Osteocyte (in vitro differentiated cells): ENCODE measurements around the gene MTA3. TPM values are rescaled to one million over a fixed set of nuclear protein-coding genes. Genes with fewer than 3 reads are reported as not detected.
"Not testable (repeated sequence)": the region's sequence is repeated elsewhere in the genome, so short reads cannot be mapped to it uniquely, and the experiment has no call there.

Source experiments
- DNase-seq: peaks from one replicate; pipeline ENCODE4 v3.0.0; 2021; ENCODE audit warnings: mixed read lengths; ENCODE audit not compliant: unreplicated experiment; ENCODE audit errors: extremely low spot score
- H3K27ac Mint-ChIP-seq: one replicate; pipeline ENCODE4 v1.8.0; 2021; ENCODE audit warnings: mild to moderate bottlenecking, mixed read lengths; ENCODE audit not compliant: unreplicated experiment
- H3K27me3 Mint-ChIP-seq: one replicate; pipeline ENCODE4 v1.8.0; 2021; ENCODE audit warnings: mixed read lengths; ENCODE audit not compliant: unreplicated experiment
- H3K36me3 Mint-ChIP-seq: one replicate; pipeline ENCODE4 v1.8.0; 2021; ENCODE audit warnings: mixed read lengths; ENCODE audit not compliant: unreplicated experiment
- H3K4me1 Mint-ChIP-seq: one replicate; pipeline ENCODE4 v1.8.0; 2021; ENCODE audit warnings: mixed read lengths; ENCODE audit not compliant: unreplicated experiment
- H3K4me3 Mint-ChIP-seq: one replicate; pipeline ENCODE4 v1.8.0; 2021; ENCODE audit warnings: mild to moderate bottlenecking, moderate library complexity, mixed read lengths; ENCODE audit not compliant: unreplicated experiment
- H3K9me3 Mint-ChIP-seq: one replicate; pipeline ENCODE4 v1.8.0; 2021; ENCODE audit warnings: mixed read lengths; ENCODE audit not compliant: unreplicated experiment
- CTCF ChIP-seq: fragments of 200-600 bp; sonication (generic); IDR thresholded peaks from 2 replicates; pipeline ENCODE4 v1.5.0; 2021; ENCODE audit warnings: antibody characterized with exemption, mild to moderate bottlenecking, moderate library complexity
- total RNA-seq: library from RNA; stranded (reverse); gene quantifications from 2 replicates; pipeline ENCODE4 v1.2.1, GENCODE V29; 2021

The MTA3 gene
- total RNA-seq, 1 donor from 2014 or later = 49.2 TPM

- no peaks in the 10 kb centered on the region for H3K9me3 Mint-ChIP-seq
- no peaks in the 10 kb centered on the region for H3K27me3 Mint-ChIP-seq
- peak overlapping the region; percentile 56 for H3K27ac Mint-ChIP-seq
- no peak for DNase-seq
- no peak for TF ChIP-seq CTCF
- peaks cover 14% of the 10 kb centered on the region for H3K36me3 Mint-ChIP-seq
- peaks cover 20% of the 10 kb centered on the region for H3K4me1 Mint-ChIP-seq
- H3K4me3 Mint-ChIP-seq = no peak overlapping the region
Observed at GRCh38 chr2:42622943-42623676, 54.7 kb downstream of the MTA3 start.

DNA sequence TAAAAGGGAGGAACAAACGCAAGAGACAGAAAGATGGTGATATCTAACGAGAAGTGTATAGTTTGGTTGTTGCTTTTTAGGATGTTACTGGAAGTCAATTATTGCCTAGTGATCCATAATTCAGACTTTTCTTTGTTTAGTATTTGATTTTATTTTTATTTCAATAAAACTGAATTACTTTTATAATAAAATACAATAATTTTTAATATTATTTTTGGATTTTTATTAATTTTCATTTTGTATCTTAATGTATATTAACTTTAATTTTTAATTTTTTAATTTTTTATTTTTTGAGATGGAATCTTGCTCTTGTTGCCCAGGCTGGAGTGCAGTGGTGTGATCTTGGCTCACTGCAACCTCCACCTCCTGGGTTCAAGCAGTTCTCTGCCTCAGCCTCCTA lies 55.6 kb downstream of the MTA3 start:
- no peak overlapping the region for H3K27ac Mint-ChIP-seq
- no peaks in the 10 kb centered on the region for H3K27me3 Mint-ChIP-seq
- TF ChIP-seq CTCF = no peak
- no peak for DNase-seq
- H3K36me3 Mint-ChIP-seq = peaks cover 13% of the 10 kb centered on the region
- H3K4me1 Mint-ChIP-seq = peaks cover 11% of the 10 kb centered on the region
- no peaks in the 10 kb centered on the region for H3K9me3 Mint-ChIP-seq
- no peak overlapping the region for H3K4me3 Mint-ChIP-seq

DNA sequence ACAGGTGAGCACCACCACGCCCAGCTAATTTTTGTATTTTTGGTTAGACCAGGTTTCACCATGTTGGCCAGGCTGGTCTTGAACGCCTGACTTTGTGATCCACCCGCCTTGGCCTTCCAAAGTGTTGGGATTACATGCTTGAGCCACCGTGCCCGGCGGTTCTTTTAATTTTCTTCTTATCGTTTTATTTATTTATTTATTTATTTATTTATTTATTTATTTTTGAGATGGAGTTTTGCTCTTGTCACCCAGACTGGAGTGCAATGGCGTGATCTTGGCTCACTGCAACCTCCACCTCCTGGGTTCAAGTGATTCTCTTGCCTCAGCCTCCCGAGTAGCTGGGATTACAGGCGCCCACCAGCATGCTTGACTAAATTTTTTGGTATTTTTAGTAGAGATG lies 59.6 kb downstream of the MTA3 start:
- H3K4me3 Mint-ChIP-seq, H3K4me1 Mint-ChIP-seq, H3K36me3 Mint-ChIP-seq, H3K9me3 Mint-ChIP-seq, H3K27ac Mint-ChIP-seq, DNase-seq, H3K27me3 Mint-ChIP-seq: not testable (repeated sequence)

DNA sequence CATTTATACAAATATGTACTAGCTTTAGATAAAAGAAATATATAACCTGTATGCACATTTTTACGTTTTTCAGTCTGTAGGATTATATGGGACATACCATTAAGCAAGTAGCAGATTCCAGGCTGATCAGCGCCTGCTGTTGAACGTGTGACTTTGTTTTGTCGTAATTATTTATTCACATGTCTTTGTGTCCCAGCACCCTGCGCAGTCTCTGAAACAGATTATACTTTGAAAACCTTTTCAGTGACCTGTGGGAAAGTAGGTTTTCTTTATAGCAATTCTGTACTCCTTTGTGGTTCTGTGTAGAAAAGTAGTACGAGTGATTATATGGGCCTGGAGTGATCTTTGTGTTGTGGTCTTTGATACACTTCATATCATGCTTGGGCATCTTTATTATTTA lies 68.5 kb downstream of the MTA3 start:
- DNase-seq = no peak
- TF ChIP-seq CTCF = no peak
- no peaks in the 10 kb centered on the region for H3K27me3 Mint-ChIP-seq
- no peaks in the 10 kb centered on the region for H3K9me3 Mint-ChIP-seq
- peaks cover 17% of the 10 kb centered on the region for H3K4me1 Mint-ChIP-seq
- H3K36me3 Mint-ChIP-seq = peaks cover 2% of the 10 kb centered on the region
- no peak overlapping the region for H3K27ac Mint-ChIP-seq
- H3K4me3 Mint-ChIP-seq = no peak overlapping the region

DNA sequence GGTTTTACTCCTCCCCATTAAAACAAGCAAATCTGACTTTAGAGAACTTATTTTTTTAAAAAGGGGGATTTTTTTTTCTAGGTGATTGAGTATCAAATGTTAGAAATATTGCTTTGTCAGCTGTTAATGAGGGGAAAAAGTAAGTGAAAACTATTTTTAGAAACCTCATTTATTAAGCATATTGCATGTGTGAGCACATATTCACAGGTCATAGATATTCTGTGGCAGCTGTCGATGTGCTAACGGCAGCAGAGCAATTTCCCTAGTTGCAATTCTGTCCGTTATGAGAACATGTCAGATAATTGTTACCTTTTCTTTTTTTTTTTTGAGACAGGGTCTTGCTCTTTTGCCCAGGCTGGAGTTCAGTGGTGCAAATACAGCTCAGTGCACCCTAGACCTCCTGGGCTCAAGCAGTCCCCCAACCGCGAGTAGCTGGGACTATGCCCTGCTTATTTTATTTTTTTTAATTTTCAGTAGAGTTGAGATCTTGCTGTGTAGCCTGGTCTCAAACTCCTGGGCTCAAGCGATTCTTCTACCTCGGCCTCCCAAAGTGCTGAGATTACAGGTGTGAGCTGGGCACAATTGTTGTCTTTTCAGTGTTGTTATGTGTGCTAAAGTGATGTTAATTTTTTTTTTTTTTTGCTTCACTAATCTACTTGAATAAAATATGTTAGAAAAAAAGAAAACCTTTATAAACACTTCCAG lies 69.8 kb downstream of the MTA3 start:
- Mint-ChIP-seq H3K4me1 (peaks cover 17% of the 10 kb centered on the region), H3K4me3 (no peak overlapping the region), H3K27ac (no peak overlapping the region), H3K36me3 (peaks cover 6% of the 10 kb centered on the region), H3K27me3 (no peaks in the 10 kb centered on the region), H3K9me3 (no peaks in the 10 kb centered on the region)
- TF ChIP-seq CTCF = no peak
- no peak for DNase-seq
